HTERT RPE-1 (cell line): Measurements from ENCODE around the gene LMF1.

Source experiments
- in situ Hi-C: fragments of 300-500 bp; cut with MboI; formaldehyde crosslinking; loops from 4 replicates; pipeline ENCODE4 v1.14.3; 2020; ENCODE audit warnings: low sequenced_read_pairs

Gene LMF1

GRCh38 chr16:931626-932500 is 38.9 kb downstream of the LMF1 start:
- in situ Hi-C loops, result no loop called here

- in situ Hi-C loops, result no loop called here
Measured at GRCh38 chr16:931171-931570, 39.6 kb downstream of the LMF1 start.

- in situ Hi-C loops, result no loop called here
Measured at GRCh38 chr16:930511-930910, 40.3 kb downstream of the LMF1 start.

- in situ Hi-C loops, result no loop called here
Measured at GRCh38 chr16:930076-930475, 40.7 kb downstream of the LMF1 start.

GRCh38 chr16:929227-930073 is 41.3 kb downstream of the LMF1 start:
- in situ Hi-C loops, result no loop called here

- in situ Hi-C loops, result no loop called here
Measured at GRCh38 chr16:928526-928925, 42.3 kb downstream of the LMF1 start.

GRCh38 chr16:927931-928330 is 42.9 kb downstream of the LMF1 start:
- in situ Hi-C loops, result no loop called here

GRCh38 chr16:927406-927805 is 43.4 kb downstream of the LMF1 start:
- in situ Hi-C loops, result no loop called here

- in situ Hi-C loops, result no loop called here
Measured at GRCh38 chr16:926715-927114, 44.1 kb downstream of the LMF1 start.

- in situ Hi-C loops, result no loop called here
Measured at GRCh38 chr16:924806-925205, 46.0 kb downstream of the LMF1 start.

- in situ Hi-C loops, result no loop called here
Measured at GRCh38 chr16:924063-924462, 46.7 kb downstream of the LMF1 start.

GRCh38 chr16:923184-923583 is 47.6 kb downstream of the LMF1 start:
- in situ Hi-C loops, result no loop called here

GRCh38 chr16:922051-922450 is 48.7 kb downstream of the LMF1 start:
- in situ Hi-C loops, result no loop called here

- in situ Hi-C loops, result no loop called here
Measured at GRCh38 chr16:921321-921905, 49.4 kb downstream of the LMF1 start.

- in situ Hi-C loops, result no loop called here
Measured at GRCh38 chr16:920717-921116, 50.1 kb downstream of the LMF1 start.

- in situ Hi-C loops, result no loop called here
Measured at GRCh38 chr16:920051-920681, 50.6 kb downstream of the LMF1 start.

GRCh38 chr16:919658-920050 is 51.1 kb downstream of the LMF1 start:
- in situ Hi-C loops, result no loop called here

GRCh38 chr16:918741-919657 is 51.8 kb downstream of the LMF1 start:
- in situ Hi-C loops, result no loop called here

GRCh38 chr16:918068-918467 is 52.7 kb downstream of the LMF1 start:
- in situ Hi-C loops, result no loop called here

- in situ Hi-C loops, result no loop called here
Measured at GRCh38 chr16:917591-918061, 53.2 kb downstream of the LMF1 start.
